ENCODE data around the gene KRTAP3-3.

The KRTAP3-3 gene

DNA sequence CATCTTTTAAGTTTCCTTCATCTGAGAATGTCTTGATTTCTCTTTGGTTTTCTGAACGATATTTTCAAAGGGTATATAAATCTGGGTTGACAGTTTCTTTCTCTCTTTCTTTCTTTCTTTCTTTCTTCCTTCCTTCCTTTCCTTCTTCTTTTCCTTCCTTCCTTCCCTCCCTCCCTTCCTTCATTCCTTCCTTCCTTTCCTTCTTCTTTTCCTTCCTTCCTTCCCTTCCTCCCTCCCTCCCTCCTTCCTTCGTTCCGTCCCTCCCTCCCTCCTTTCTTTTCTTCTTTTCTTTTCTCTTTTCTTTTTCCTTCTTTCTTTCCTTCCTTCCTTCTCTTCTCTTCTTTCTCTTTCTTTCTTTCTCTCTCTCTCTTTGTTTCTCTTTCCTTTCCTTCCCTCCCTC, 19.6 kb downstream of the KRTAP3-3 start:
- Histone ChIP-seq H3K27ac (ENCODE audit: low read depth, low read length) (no peak overlapping the region), H3K36me3 (ENCODE audit: control insufficient read depth, insufficient read depth, low read length) (no peaks in the 10 kb centered on the region), H3K4me1 (ENCODE audit: control insufficient read depth, insufficient read depth, low read length) (no peaks in the 10 kb centered on the region)

DNA sequence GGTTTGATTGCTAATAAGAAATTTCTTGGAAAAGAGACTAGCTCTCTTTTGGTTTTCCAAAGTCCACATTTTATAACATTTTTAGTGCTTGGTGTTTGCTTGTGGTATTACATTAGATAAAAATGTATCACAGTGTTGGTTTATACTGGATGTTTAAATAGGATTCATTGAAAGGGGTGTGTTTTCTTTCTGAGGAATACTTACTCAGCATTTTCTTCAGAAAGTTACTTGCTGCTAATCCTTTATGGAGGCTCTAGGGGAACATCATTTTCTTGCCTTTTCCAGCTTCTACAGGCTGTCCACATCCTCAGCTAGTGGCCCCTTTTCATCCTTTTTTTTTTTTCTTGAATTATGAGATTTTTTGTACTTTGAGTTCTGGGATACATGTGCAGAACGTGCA, 26.4 kb downstream of the KRTAP3-3 start:
- H3K36me3 ChIP-seq (ENCODE audit: control insufficient read depth, insufficient read depth, low read length) = no peaks in the 10 kb centered on the region

More for the DNA sequence above, 19.6 kb downstream of the KRTAP3-3 start:
- Histone ChIP-seq H3K27me3 (ENCODE audit: control insufficient read depth, insufficient read depth, low read length) (peaks cover 6% of the 10 kb centered on the region), H3K9ac (ENCODE audit: low read length) (no peak overlapping the region), H3K4me3 (ENCODE audit: low read length) (no peak overlapping the region)

DNA sequence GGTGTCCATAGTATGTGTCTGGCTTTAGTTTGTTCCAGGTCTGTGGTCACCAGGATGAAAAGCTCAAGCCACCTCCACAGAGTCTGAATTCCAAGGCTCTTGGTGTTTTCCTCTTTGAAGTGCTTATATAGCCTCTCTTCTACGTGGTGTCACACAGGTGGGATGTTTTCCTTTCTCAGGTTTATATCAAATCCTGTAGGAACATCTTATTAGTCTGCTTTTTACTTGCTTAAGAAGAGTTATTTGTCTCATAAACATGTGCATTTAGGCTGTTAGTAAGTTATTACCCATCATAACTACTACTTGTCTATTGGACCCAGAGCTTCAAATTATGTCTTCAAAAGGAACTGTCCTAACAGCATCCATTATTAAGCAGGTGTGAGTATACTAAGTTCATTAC, 27.1 kb downstream of the KRTAP3-3 start, which contains the start of gene KRT39:
KRT39 (minus strand) TSS at position 101 of the 400 bp plus-strand sequence; CDS start at position 9, 92 bp downstream.
- no peaks in the 10 kb centered on the region for H3K27me3 ChIP-seq (ENCODE audit: control insufficient read depth, insufficient read depth, low read length)
- H3K9ac ChIP-seq (ENCODE audit: low read length) = no peak within 1 kb of the TSS
- no peak within 1 kb of the TSS for H3K4me3 ChIP-seq (ENCODE audit: low read length)
- H3K36me3 ChIP-seq (ENCODE audit: control insufficient read depth, insufficient read depth, low read length) = no peaks in the 10 kb centered on the region
- no peak within 1 kb of the TSS for H3K27ac ChIP-seq (ENCODE audit: low read depth, low read length)
- no peaks in the 10 kb centered on the region for H3K4me1 ChIP-seq (ENCODE audit: control insufficient read depth, insufficient read depth, low read length)

More for the DNA sequence above, 26.4 kb downstream of the KRTAP3-3 start:
- no peaks in the 10 kb centered on the region for H3K27me3 ChIP-seq (ENCODE audit: control insufficient read depth, insufficient read depth, low read length)
- no peak overlapping the region for H3K9ac ChIP-seq (ENCODE audit: low read length)
- no peak overlapping the region for H3K4me3 ChIP-seq (ENCODE audit: low read length)
- no peaks in the 10 kb centered on the region for H3K4me1 ChIP-seq (ENCODE audit: control insufficient read depth, insufficient read depth, low read length)
- H3K27ac ChIP-seq (ENCODE audit: low read depth, low read length) = no peak overlapping the region

DNA sequence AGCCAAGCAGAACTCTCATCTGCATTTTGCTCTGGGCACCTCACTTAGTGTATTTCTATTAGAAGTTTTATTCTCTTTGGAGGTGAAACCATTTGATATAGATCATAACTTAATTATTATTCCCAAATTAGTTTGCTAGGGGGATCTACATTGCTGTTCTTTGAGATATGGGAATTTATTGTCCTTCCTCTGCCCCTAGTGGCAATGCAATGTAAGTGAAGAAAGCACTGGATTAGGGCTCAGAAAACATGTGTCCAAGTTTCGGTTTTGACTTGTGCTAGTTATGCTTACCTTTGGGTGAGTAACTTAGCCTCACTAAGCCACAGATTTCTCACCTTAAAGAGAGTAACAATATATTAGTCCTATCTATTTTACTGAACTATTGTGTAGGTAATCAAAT, 30.1 kb downstream of the KRTAP3-3 start:
- Histone ChIP-seq H3K9ac (ENCODE audit: low read length) (no peak overlapping the region), H3K36me3 (ENCODE audit: control insufficient read depth, insufficient read depth, low read length) (no peaks in the 10 kb centered on the region), H3K4me1 (ENCODE audit: control insufficient read depth, insufficient read depth, low read length) (no peaks in the 10 kb centered on the region), H3K27ac (ENCODE audit: low read depth, low read length) (no peak overlapping the region), H3K4me3 (ENCODE audit: low read length) (no peak overlapping the region), H3K27me3 (ENCODE audit: control insufficient read depth, insufficient read depth, low read length) (no peaks in the 10 kb centered on the region)

DNA sequence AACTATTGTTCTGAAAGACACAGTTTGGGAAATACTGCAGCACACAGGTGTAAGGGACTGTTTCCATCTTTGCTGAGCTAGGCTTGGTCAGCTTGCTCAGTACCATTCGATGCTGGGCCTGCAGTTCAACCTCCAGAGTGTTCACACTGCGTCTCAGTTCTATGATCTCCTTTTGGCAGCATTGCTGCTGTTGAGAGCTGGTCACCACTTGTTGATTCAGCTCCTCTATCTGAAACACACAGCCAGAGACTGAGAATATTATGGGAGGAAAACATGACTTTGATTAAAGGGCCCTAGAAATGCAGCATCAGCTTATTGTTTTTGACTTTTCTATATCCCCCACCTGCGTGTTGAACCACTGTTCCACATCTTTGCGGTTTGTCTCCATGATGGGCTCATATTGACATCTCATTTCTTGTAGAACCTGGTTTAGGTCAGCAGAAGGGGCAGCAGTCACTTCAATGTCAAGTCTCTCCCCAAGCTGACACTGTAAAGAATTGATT, 31.9 kb downstream of the KRTAP3-3 start:
- Histone ChIP-seq H3K4me1 (ENCODE audit: control insufficient read depth, insufficient read depth, low read length) (no peaks in the 10 kb centered on the region), H3K27ac (ENCODE audit: low read depth, low read length) (no peak overlapping the region), H3K27me3 (ENCODE audit: control insufficient read depth, insufficient read depth, low read length) (no peaks in the 10 kb centered on the region), H3K9ac (ENCODE audit: low read length) (no peak overlapping the region), H3K36me3 (ENCODE audit: control insufficient read depth, insufficient read depth, low read length) (no peaks in the 10 kb centered on the region), H3K4me3 (ENCODE audit: low read length) (no peak overlapping the region)

DNA sequence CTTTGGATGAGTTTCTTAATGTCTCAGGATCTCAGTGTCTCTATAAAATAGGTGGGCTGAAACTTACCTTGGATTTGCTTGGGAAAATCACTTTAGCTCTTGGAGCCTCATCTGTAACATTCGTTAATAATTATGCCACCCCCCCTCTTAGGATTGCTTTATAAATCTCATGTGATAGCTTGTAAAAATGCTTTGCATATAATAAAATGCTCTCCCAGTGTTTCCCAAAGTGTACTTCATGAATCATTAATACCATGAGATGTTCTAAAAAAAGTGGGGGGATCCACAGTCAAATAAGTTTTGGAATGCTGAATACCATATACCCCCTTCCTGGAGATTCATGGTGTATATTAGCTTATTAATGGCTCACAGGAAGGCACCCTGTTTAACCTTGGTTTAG, 32.4 kb downstream of the KRTAP3-3 start:
- Histone ChIP-seq H3K27ac (ENCODE audit: low read depth, low read length) (no peak overlapping the region), H3K36me3 (ENCODE audit: control insufficient read depth, insufficient read depth, low read length) (no peaks in the 10 kb centered on the region), H3K4me1 (ENCODE audit: control insufficient read depth, insufficient read depth, low read length) (no peaks in the 10 kb centered on the region), H3K4me3 (ENCODE audit: low read length) (no peak overlapping the region), H3K9ac (ENCODE audit: low read length) (no peak overlapping the region), H3K27me3 (ENCODE audit: control insufficient read depth, insufficient read depth, low read length) (no peaks in the 10 kb centered on the region)

DNA sequence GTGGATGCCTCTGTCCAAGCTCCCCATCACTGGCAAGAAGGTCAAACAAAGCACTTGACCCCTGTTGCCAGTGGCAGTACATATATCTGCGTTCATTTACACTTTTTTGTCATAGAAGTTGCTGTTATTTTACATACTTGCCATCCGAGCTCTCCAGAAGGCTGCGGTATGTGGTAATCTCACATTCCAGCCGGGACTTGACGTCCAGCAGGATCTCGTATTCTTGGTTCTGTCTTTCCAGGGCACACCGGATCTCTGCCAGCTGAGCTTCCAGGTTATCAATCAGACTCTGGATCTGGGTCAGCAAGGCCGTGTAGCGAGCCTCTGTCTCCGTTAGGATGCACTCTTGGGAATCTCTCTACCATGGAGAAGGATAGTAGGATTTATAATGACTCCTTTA, 33.8 kb downstream of the KRTAP3-3 start:
- H3K9ac ChIP-seq (ENCODE audit: low read length) = no peak overlapping the region
- H3K4me3 ChIP-seq (ENCODE audit: low read length) = peak overlapping the region; percentile 13
- no peaks in the 10 kb centered on the region for H3K36me3 ChIP-seq (ENCODE audit: control insufficient read depth, insufficient read depth, low read length)
- no peaks in the 10 kb centered on the region for H3K27me3 ChIP-seq (ENCODE audit: control insufficient read depth, insufficient read depth, low read length)
- H3K4me1 ChIP-seq (ENCODE audit: control insufficient read depth, insufficient read depth, low read length) = no peaks in the 10 kb centered on the region
- H3K27ac ChIP-seq (ENCODE audit: low read depth, low read length) = no peak overlapping the region

DNA sequence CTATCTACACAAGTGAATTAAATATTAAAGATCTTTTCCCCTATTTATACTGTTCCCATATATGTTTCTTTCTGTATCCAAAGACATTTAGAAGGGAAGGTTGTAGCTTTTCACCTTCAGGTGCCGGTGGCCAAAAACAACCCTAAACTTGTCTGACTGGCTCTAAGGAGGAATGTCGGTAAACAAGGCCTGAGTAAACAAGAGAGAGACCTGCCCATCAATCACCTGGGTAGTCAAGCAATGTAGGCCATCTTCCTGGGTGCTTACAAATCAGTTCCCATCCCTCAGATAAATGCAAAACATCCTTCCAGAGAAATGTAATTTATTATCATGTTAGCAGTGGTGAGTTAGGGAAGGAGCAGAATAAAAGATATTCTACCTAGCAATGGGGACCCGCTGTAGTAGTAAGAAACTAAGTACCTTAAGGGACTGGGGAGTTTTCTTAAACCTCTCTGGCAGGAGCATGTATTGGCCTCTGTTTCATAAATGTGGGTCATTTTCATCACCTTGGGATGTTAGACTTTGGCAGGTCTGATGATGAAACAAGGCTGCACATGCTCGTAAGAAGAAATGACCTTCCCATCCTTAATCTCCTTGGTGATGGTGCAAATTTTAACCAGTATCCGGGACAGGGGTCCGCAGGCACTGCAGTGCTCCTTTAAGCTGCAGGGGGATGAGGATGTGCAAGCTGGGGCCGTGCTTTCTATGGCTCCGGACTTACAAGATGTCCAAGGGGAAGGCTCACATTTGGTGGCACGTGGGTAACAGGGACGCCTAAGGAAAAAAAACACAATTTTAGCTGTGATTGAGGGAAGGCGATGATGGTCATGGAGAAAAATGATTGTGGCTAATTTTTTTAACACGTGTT, 35.6 kb downstream of the KRTAP3-3 start:
- Histone ChIP-seq H3K4me3 (ENCODE audit: low read length) (no peak overlapping the region), H3K27me3 (ENCODE audit: control insufficient read depth, insufficient read depth, low read length) (no peaks in the 10 kb centered on the region), H3K36me3 (ENCODE audit: control insufficient read depth, insufficient read depth, low read length) (no peaks in the 10 kb centered on the region), H3K27ac (ENCODE audit: low read depth, low read length) (no peak overlapping the region), H3K4me1 (ENCODE audit: control insufficient read depth, insufficient read depth, low read length) (no peaks in the 10 kb centered on the region), H3K9ac (ENCODE audit: low read length) (no peak overlapping the region)

DNA sequence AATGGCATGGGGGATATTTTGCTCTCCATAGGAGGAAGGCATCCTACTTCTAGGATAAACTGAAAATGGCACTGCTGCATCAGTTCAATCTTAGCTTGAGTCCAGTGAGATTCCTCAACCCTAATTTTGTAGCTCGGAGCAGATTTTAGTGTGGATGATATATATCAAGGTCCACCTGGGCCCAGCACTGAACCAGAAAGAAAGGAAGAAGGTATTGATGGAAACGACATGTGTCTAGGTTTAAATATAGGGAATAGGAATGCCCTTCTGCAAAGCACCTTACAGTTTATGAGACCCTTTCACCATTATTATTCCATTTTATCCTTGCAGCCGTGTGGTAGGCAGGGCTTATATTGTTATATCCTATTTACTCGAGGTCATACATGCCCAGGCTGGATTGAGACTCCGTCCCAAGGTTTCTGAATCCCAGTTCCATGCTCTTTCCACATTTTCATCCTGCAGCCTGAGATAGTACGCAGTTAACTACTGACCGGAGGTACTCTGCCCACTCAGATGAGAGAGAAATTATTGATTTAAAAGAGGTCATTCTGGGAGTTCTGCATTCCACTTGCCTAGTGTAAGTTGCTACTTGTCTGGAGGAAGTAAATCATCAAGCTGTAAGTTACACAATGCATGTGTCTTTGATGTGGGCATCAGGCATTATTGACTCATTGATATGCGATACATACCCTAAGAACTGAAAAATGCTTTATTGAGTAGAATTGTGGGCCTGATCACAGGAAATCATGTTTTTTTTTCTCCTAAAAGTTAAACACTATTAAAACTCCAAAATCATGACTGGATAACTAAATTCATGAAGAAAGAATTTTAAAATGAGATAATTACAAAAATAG, 37.3 kb downstream of the KRTAP3-3 start:
- no peaks in the 10 kb centered on the region for H3K27me3 ChIP-seq (ENCODE audit: control insufficient read depth, insufficient read depth, low read length)
- H3K36me3 ChIP-seq (ENCODE audit: control insufficient read depth, insufficient read depth, low read length) = no peaks in the 10 kb centered on the region
- no peaks in the 10 kb centered on the region for H3K4me1 ChIP-seq (ENCODE audit: control insufficient read depth, insufficient read depth, low read length)
- no peak overlapping the region for H3K4me3 ChIP-seq (ENCODE audit: low read length)
- H3K27ac ChIP-seq (ENCODE audit: low read depth, low read length) = no peak overlapping the region
- H3K9ac ChIP-seq (ENCODE audit: low read length) = no peak overlapping the region

DNA sequence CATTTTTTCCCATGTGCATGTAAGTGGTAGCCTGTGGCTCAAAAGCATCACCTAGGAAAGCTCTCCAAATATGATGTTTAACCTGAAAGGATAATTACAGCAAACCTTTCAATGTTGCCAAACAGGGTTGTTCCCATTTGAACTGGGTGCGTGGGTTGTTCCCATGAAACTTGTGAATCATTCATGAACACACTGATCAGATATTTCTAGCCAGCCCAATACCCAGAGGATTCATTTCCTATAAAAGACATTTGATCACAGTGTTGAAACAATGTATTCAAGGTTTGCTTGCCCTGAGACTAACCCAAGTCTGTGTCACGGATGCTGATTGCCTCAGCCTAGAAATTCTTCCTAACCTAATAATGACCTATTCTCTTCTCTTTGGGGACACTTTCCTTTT, 40.1 kb downstream of the KRTAP3-3 start:
- H3K4me1 ChIP-seq (ENCODE audit: control insufficient read depth, insufficient read depth, low read length) = no peaks in the 10 kb centered on the region
- H3K27ac ChIP-seq (ENCODE audit: low read depth, low read length) = no peak overlapping the region
- no peak overlapping the region for H3K4me3 ChIP-seq (ENCODE audit: low read length)
- H3K27me3 ChIP-seq (ENCODE audit: control insufficient read depth, insufficient read depth, low read length) = no peaks in the 10 kb centered on the region
- no peaks in the 10 kb centered on the region for H3K36me3 ChIP-seq (ENCODE audit: control insufficient read depth, insufficient read depth, low read length)
- no peak overlapping the region for H3K9ac ChIP-seq (ENCODE audit: low read length)

DNA sequence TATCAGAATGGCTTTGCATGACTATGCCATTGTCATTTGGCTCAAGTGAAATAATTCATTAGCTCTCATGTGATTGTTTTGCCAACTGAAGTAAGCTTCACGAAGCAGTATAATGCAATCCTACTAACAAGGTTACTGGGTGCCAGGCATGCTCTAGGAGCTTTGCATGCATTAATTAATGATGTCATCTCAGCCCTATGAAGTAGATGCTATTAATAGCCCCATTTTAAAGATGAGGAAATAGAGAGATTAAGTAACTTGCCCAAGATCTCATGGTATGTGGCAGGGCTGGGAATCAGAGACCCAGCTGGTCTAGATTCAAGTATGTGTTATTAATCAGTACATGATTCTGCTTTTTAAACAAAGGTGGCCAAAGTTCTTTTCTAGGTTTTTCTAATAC, 41.3 kb downstream of the KRTAP3-3 start:
- Histone ChIP-seq H3K4me1 (ENCODE audit: control insufficient read depth, insufficient read depth, low read length) (no peaks in the 10 kb centered on the region), H3K9ac (ENCODE audit: low read length) (no peak overlapping the region), H3K36me3 (ENCODE audit: control insufficient read depth, insufficient read depth, low read length) (no peaks in the 10 kb centered on the region), H3K4me3 (ENCODE audit: low read length) (no peak overlapping the region), H3K27me3 (ENCODE audit: control insufficient read depth, insufficient read depth, low read length) (no peaks in the 10 kb centered on the region), H3K27ac (ENCODE audit: low read depth, low read length) (no peak overlapping the region)

DNA sequence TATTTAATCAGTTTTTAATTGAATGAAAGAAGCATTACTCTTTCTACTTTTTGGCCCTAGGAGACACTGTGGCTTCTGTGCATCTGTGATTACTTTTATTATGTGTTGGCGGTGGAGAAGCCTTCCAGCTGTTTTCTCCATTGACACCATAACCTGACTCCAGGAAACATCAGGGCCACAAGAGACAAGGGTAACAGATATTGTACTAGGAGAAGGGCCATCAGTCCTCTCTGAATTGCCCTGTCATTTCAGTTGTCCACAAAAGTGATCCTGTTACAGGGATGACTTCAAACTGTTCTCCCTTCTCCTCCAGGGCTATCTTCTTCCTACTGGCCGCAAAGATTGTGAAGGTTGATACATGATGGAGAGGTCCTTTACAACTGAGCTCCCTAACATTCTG, 41.8 kb downstream of the KRTAP3-3 start:
- Histone ChIP-seq H3K27ac (ENCODE audit: low read depth, low read length) (no peak overlapping the region), H3K9ac (ENCODE audit: low read length) (no peak overlapping the region), H3K4me1 (ENCODE audit: control insufficient read depth, insufficient read depth, low read length) (no peaks in the 10 kb centered on the region), H3K27me3 (ENCODE audit: control insufficient read depth, insufficient read depth, low read length) (no peaks in the 10 kb centered on the region), H3K4me3 (ENCODE audit: low read length) (no peak overlapping the region), H3K36me3 (ENCODE audit: control insufficient read depth, insufficient read depth, low read length) (no peaks in the 10 kb centered on the region)
